Activated CD8-positive, alpha-beta T cell treated with anti-CD3 and anti-CD28 coated beads for 36 hours (primary cell): ENCODE measurements around the gene TCF4. TPM values are rescaled to one million over a fixed set of nuclear protein-coding genes. Genes with fewer than 3 reads are reported as not detected.
A peak's percentile ranks its signal among the peaks of the same experiment; 100 is the strongest.

Source experiments
- ATAC-seq: fragments of 200-7000 bp; cut with Tn5 transposase; one replicate; pipeline ENCODE4 v1.10.0; 2021; ENCODE audit warnings: mild to moderate bottlenecking, moderate library complexity
- CTCF ChIA-PET: fragments of 350-600 bp; sonication (Branson Sonifier 250); formaldehyde crosslinking; loops from one replicate; lab custom pipeline; 2021; ENCODE audit warnings: antibody characterized with exemption; lab: Charles Lee
- POLR2A ChIA-PET: fragments of 350-600 bp; sonication (Branson Sonifier 250); formaldehyde crosslinking; loops from one replicate; lab custom pipeline; 2021; ENCODE audit warnings: antibody characterized with exemption; lab: Charles Lee
- DNase-seq: peaks from one replicate; pipeline ENCODE4 v3.0.0-alpha.2; 2020
- H3K27ac Mint-ChIP-seq: one replicate; pipeline ENCODE4 v1.8.0; 2021; ENCODE audit warnings: mild to moderate bottlenecking, mixed read lengths
- H3K27me3 Mint-ChIP-seq: one replicate; pipeline ENCODE4 v1.8.0; 2021; ENCODE audit warnings: mixed read lengths
- H3K36me3 Mint-ChIP-seq: one replicate; pipeline ENCODE4 v1.8.0; 2021; ENCODE audit warnings: low read depth, mixed read lengths
- H3K4me1 Mint-ChIP-seq: one replicate; pipeline ENCODE4 v1.8.0; 2021; ENCODE audit warnings: low read depth, mixed read lengths
- H3K4me3 Mint-ChIP-seq: one replicate; pipeline ENCODE4 v1.8.0; 2021; ENCODE audit warnings: mild to moderate bottlenecking, moderate library complexity, mixed read lengths
- H3K9me3 Mint-ChIP-seq: one replicate; pipeline ENCODE4 v1.8.0; 2021; ENCODE audit warnings: mixed read lengths
- CTCF ChIP-seq: fragments of 200-600 bp; IDR thresholded peaks from one replicate; pipeline ENCODE4 v1.8.0; 2022; ENCODE audit warnings: antibody characterized with exemption, mild to moderate bottlenecking
- intact Hi-C: fragments of 100-400 bp; cut with micrococcal nuclease; formaldehyde crosslinking; loops from one replicate; pipeline ENCODE4 v1.10.0; 2022
- total RNA-seq, 2 experiments: library from RNA; stranded (reverse); gene quantifications; one replicate each; pipeline ENCODE4 v1.2.3, GENCODE V29; 2021

TCF4 gene
- total RNA-seq, 2 experiments from 2014 or later: 1.2 to 1.4 TPM

DNA sequence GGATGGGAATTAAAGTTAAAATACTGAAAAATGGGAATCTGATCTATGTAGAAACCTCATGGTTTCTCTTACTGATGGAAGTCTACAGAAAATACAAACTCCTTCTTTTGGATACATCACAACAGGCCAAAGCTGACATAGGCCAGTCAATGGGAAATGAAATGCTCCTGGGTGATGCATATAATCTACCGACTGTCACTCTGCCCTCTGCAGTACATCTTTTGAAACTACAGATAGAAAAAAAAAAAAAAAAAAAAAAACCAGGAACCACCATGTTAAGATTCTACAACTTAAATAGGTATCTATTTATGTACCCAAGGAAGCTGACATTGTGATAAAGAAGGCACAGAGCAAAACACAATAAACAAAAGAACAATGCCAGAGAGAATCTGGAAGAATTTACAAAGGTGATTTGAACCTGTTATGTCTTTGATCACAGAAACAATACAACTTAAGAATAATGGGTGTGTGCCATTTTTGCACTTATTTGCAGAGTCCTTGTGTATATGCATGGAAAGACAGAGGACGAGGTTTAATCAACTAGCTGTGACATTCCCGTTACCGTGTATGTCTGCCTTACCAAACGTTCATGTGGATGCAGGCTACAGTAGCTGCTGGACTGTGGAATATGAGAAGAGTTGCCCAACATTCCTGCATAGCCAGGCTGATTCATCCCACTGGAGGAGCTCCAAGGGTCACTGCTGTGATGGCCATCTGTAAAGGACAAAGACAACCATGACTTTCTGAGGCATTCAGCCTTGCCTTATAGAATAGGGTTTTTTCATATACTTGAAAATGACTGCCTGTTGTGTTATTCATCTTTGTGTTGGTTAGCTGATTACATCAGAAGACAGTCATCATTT lies 312.7 kb downstream of the TCF4 start:
- Mint-ChIP-seq H3K4me3 (no peak overlapping the region), H3K4me1 (no peaks in the 10 kb centered on the region), H3K36me3 (no peaks in the 10 kb centered on the region), H3K27ac (no peak overlapping the region), H3K9me3 (no peaks in the 10 kb centered on the region), H3K27me3 (no peaks in the 10 kb centered on the region)
- intact Hi-C loops: no loop called here
- ChIA-PET CTCF (interaction anchor here (0.9 to 3.8 kb wide), 3 partner anchors 9 to 41 kb away, joined by 3 to 19 read pairs (median 3); no protein-coding TSS in a partner anchor), POLR2A (no interaction called here)
- DNase-seq (no peak), ATAC-seq (no peak)
- peak; percentile 39 for TF ChIP-seq CTCF

- intact Hi-C loops: no loop called here
- Mint-ChIP-seq H3K4me1 (no peaks in the 10 kb centered on the region), H3K27me3 (no peaks in the 10 kb centered on the region), H3K9me3 (no peaks in the 10 kb centered on the region), H3K36me3 (no peaks in the 10 kb centered on the region), H3K27ac (no peak overlapping the region), H3K4me3 (no peak overlapping the region)
- CTCF ChIA-PET: no interaction called here
- no peak for ATAC-seq
- no peak for TF ChIP-seq CTCF
- POLR2A ChIA-PET: interaction anchor here (0.5 kb wide), 1 partner anchor 343 kb away, joined by 3 read pairs; no protein-coding TSS in a partner anchor
- DNase-seq: no peak
Observed at GRCh38 chr18:55272510-55273243, 315.3 kb downstream of the TCF4 start.

DNA sequence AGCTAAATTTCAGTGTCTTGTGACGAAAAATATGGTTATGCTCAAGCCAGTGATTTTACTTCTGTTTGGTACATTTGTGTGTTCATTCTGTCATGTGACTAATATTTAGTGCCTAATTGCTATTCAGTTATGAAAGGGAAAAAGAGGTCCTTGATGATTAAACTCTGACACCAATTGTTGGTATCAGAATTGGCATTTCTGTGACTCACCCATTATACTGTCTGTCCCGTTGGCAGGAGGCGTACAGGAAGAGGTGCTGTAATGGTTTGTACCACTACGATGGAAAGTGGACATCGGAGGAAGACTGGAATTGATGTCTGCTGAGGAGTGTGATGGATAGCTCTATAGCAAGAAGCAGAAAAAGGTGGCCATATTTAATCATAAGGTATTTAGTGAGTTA lies 318.4 kb downstream of the TCF4 start:
- Mint-ChIP-seq H3K27me3 (no peaks in the 10 kb centered on the region), H3K4me1 (no peaks in the 10 kb centered on the region), H3K27ac (no peak overlapping the region), H3K9me3 (no peaks in the 10 kb centered on the region), H3K36me3 (no peaks in the 10 kb centered on the region), H3K4me3 (no peak overlapping the region)
- intact Hi-C loops: no loop called here
- TF ChIP-seq CTCF: no peak
- no peak for ATAC-seq
- POLR2A ChIA-PET: no interaction called here
- CTCF ChIA-PET: interaction anchor here (1.2 kb wide), 1 partner anchor 35 kb away, joined by 4 read pairs; no protein-coding TSS in a partner anchor
- no peak for DNase-seq

DNA sequence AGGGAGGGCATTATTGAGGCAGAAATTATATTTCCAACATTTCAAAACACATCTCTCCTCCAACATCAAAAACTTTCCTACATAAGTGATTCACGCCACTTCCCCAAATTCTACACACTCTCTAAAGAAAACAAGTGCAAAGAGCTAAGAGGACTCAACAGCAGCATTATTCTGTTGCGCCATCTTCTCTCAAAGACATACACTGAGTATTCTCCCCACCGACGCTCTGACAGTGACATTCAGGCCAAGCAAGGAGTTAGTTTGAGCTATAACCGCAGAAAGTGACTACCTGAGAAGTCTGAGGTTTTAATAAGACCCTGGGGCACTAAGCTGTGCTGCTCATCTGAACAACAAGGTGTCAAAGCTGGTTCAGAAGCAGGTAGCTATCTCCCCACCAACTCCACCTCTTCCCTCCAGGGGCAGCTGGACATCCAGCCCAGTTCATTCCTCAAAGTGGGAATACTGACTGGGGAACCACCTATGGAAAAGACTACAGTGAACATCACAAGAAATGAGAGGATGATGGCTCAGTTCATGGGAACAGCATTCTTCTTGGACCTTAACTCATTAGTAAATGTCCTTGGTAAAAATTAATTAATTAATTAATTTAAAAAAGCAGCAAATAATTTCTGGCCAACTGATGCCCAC lies 319.2 kb downstream of the TCF4 start:
- Mint-ChIP-seq H3K9me3 (no peaks in the 10 kb centered on the region), H3K4me3 (no peak overlapping the region), H3K27me3 (no peaks in the 10 kb centered on the region), H3K36me3 (no peaks in the 10 kb centered on the region), H3K4me1 (no peaks in the 10 kb centered on the region), H3K27ac (no peak overlapping the region)
- POLR2A ChIA-PET: no interaction called here
- CTCF ChIA-PET: interaction anchor here (0.6 kb wide), 1 partner anchor 238 kb away, joined by 4 read pairs; no protein-coding TSS in a partner anchor
- ATAC-seq (no peak), DNase-seq (no peak)
- no peak for TF ChIP-seq CTCF
- intact Hi-C loops: no loop called here
